GM12878 (cell line): Measurements from ENCODE around the gene STX7. TPM values are rescaled to one million over a fixed set of nuclear protein-coding genes. Genes with fewer than 3 reads are reported as not detected.

Experiments used
- ATF3 ChIP-seq: IDR thresholded peaks from 2 replicates; pipeline ENCODE4 v1.6.1; 2011; ENCODE audit warnings: low read depth, mild to moderate bottlenecking, low read length, moderate library complexity, borderline replicate concordance; ENCODE audit errors: extremely low read depth
- BACH1 ChIP-seq: fragments of 450-650 bp; IDR thresholded peaks from 2 replicates; pipeline ENCODE4 v1.6.1; 2017; ENCODE audit warnings: mild to moderate bottlenecking, borderline replicate concordance
- CTCF ChIP-seq, 3 experiments: IDR thresholded peaks in 2 of 3; conservative IDR thresholded peaks in 1 of 3; 2 replicates each; pipeline ENCODE4 v1.5.1; 2011; ENCODE audit warnings: low read depth in 3 of 3, low read length in 3 of 3, mild to moderate bottlenecking in 3 of 3, control low read depth in 2 of 3, moderate library complexity in 2 of 3, inconsistent platforms in 1 of 3, mixed read lengths in 1 of 3; ENCODE audit not compliant: control insufficient read depth in 2 of 3, insufficient read depth in 1 of 3; ENCODE audit errors: extremely low read depth in 1 of 3
- GABPA ChIP-seq: IDR thresholded peaks from 2 replicates; pipeline ENCODE4 v1.6.1; 2014; ENCODE audit warnings: antibody characterized with exemption, low read depth, mild to moderate bottlenecking, inconsistent platforms
- HSF1 ChIP-seq: fragments of 150-350 bp; IDR thresholded peaks from 2 replicates; pipeline ENCODE4 v1.6.1; 2014; ENCODE audit warnings: mild to moderate bottlenecking, low read depth, low read length
- IRF4 ChIP-seq: IDR thresholded peaks from 2 replicates; pipeline ENCODE4 v1.6.1; 2011; ENCODE audit warnings: low read depth, low read length
- KDM1A ChIP-seq: fragments of 200-600 bp; sonication (generic); IDR thresholded peaks from 2 replicates; pipeline ENCODE4 v1.6.1; 2016; ENCODE audit warnings: borderline replicate concordance
- MAX ChIP-seq: IDR thresholded peaks from 2 replicates; pipeline ENCODE4 v1.6.1; 2012; ENCODE audit warnings: low read depth, low read length, improper control_type of control experiment
- MTA2 ChIP-seq: fragments of 450-650 bp; IDR thresholded peaks from 2 replicates; pipeline ENCODE4 v1.6.1; 2016; ENCODE audit warnings: low read depth, mild to moderate bottlenecking, moderate library complexity
- NR2F1 ChIP-seq: fragments of 450-650 bp; conservative IDR thresholded peaks from 2 replicates; pipeline ENCODE4 v1.6.1; 2017; ENCODE audit warnings: mild to moderate bottlenecking
- PAX8 ChIP-seq: fragments of 450-650 bp; IDR thresholded peaks from 2 replicates; pipeline ENCODE4 v1.6.1; 2017; ENCODE audit warnings: mild to moderate bottlenecking, moderate library complexity
- RELA ChIP-seq: fragments of 450-650 bp; IDR thresholded peaks from 2 replicates; pipeline ENCODE4 v1.8.0; 2014; ENCODE audit warnings: borderline replicate concordance; ENCODE audit not compliant: partially characterized antibody
- RUNX3 ChIP-seq: IDR thresholded peaks from 2 replicates; pipeline ENCODE4 v1.6.1; 2012; ENCODE audit warnings: low read length, inconsistent platforms
- SREBF1 ChIP-seq: IDR thresholded peaks from 2 replicates; pipeline ENCODE4 v1.6.1; 2012; ENCODE audit warnings: mild to moderate bottlenecking, low read length
- TCF7 ChIP-seq: IDR thresholded peaks from 2 replicates; pipeline ENCODE4 v1.6.1; 2014; ENCODE audit warnings: antibody characterized with exemption, borderline replicate concordance
- polyA plus RNA-seq, 11 experiments: library from polyadenylated mRNA; depleted of rRNA in 4 of 11; unstranded in 6 of 11; stranded (reverse) in 5 of 11; fragments of >200 nt; fragmentation: Nextera tagmentation in 4 of 11; fragmentation: Illumina TruSeq in 1 of 11; extraction: Ambion mirVana in 4 of 11; extraction: Trizol in 1 of 11; gene quantifications; 1 replicate in 1 of 11; 2 replicates in 10 of 11; pipeline versions ENCODE4 v1.2.1 to v1.2.3, GENCODE V29; 2011 to 2016; ENCODE audit warnings: inconsistent platforms in 2 of 11, missing spikeins in 2 of 11, low read depth in 1 of 11
- total RNA-seq, 4 experiments: library from RNA; depleted of rRNA in 3 of 4; stranded (reverse); fragments of >200 nt in 3 of 4; fragmentation: Illumina TruSeq in 1 of 4; extraction: Trizol in 1 of 4; gene quantifications; 2 replicates each; pipeline versions ENCODE4 v1.2.1 to v1.2.3, GENCODE V29; 2013 to 2021

Gene STX7
- total and polyA plus RNA-seq, 10 of the 15 experiments (the other 5 are each of a cell fraction or from before 2014, with no cell fraction given) = 26.5 to 75.5 (median 51.3) TPM

- TF ChIP-seq RELA (no peak), BACH1 (no peak), NR2F1 (no peak), KDM1A (no peak), CTCF (IDR thresholded peaks at IDR 0.05 in 2 of 3, conservative IDR thresholded peaks at IDR 0.05 in 1 of 3; ENCODE audit: control insufficient read depth in 2 of 3, extremely low read depth in 1 of 3, insufficient read depth in 1 of 3, low read depth in 3 of 3, low read length in 3 of 3) (no peak), RUNX3 (peak; percentile 83), PAX8 (no peak), IRF4 (no peak), ATF3 (no peak), MTA2 (0 out of 2 replicates have a peak, but pooled peaks have one; percentile 34), TCF7 (no peak), SREBF1 (0 out of 2 replicates have a peak, but pooled peaks have one; percentile 40), HSF1 (no peak), MAX (no peak), GABPA (0 out of 2 replicates have a peak, but pooled peaks have one; percentile 52)
Observed at GRCh38 chr6:132405143-132405915, 107.6 kb downstream of the STX7 start (continued).
